T-helper 9 cell (primary cell): ENCODE measurements around the gene COIL.

Source experiments
- DNase-seq: peaks from one replicate; pipeline ENCODE4 v3.0.0-alpha.2; 2020

COIL gene

DNA sequence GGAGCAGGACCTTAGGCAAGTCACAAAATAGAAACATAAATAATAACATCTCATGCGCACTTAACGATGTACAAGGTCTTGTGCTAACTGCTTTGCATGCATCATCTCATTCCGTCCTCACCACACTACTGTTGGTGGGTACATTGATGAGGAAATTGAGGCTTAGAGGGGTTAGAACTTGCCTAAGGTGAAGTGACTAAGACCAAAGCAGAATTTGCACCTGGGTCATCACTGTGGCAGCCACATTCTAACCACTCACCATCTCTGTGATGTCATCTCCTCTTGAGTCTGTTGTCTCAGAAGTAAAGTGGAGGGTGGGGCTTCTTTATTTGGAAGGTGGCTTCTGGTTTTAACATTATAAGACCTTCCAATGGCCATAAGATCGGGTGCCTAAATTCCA lies 26.6 kb downstream of the COIL start:
- DNase-seq: no peak

- no peak for DNase-seq
These were observed 27.0 kb downstream of the COIL start for GRCh38 chr17:56933868-56934267.

GRCh38 chr17:56933151-56933745 lies 27.6 kb downstream of the COIL start:
- DNase-seq: no peak

GRCh38 chr17:56930739-56931337 lies 30.0 kb downstream of the COIL start:
- no peak for DNase-seq

GRCh38 chr17:56929362-56929969 lies 31.4 kb downstream of the COIL start:
- DNase-seq: no peak

- no peak for DNase-seq
These were observed 32.3 kb downstream of the COIL start for GRCh38 chr17:56928586-56928985.

GRCh38 chr17:56926704-56927103 lies 34.1 kb downstream of the COIL start:
- no peak for DNase-seq

- no peak for DNase-seq
These were observed 34.6 kb downstream of the COIL start for GRCh38 chr17:56926270-56926669.

GRCh38 chr17:56925088-56925487 lies 35.8 kb downstream of the COIL start:
- DNase-seq: no peak

- no peak for DNase-seq
These were observed 41.1 kb downstream of the COIL start for GRCh38 chr17:56919717-56920116.

DNA sequence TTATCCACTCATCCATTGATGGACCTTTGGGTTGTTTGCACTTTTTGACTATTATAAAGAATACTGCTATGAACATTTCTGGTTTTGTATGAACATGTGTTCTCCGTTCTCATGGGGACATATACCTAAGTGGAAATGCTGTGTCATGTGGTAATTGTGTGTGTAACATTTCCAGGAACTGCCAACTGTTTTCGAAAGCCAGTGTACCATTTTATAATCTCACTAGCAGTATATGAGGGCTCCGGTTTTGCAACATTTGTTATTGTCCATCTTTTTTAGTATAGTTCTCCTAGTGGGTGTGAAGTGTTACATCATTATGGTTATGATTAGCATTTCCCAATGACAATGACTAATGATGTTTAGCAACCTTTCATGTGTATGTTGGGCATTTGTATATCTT lies 41.9 kb downstream of the COIL start:
- DNase-seq: no peak

GRCh38 chr17:56917559-56918296 lies 43.1 kb downstream of the COIL start:
- DNase-seq: no peak

DNA sequence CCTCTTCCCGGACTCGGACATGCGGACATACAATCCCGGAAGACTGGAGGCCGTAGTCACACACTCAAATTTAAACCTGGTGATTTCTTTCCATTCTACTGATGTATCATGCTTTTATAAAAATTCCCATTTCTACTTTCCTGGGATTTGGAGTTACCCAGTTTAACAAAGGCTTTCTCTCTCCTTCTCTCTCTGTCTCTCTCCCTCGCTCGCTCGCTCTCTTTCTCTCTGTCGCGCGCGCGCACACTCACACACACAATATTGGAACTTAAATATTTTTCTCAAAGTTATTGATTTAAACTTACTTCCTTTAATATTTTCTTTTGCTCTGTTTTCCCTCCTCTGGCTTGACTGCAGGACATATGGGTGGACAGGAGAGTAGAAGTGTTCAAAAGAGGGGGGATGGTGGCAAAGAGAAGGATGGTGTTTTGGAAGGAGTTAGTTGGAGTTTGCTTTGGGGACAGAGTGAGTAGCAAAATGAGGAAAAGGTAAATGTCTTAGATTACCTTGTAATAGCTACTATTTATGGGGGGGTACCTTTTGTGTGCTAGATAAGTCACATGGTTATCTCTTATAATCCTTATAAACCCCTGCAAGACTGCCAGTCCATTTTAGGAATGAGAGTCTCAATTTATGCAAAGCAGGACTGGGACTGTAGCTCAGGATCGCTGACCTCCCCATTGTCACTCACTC lies 46.1 kb downstream of the COIL start:
- no peak for DNase-seq

- DNase-seq: peak; percentile 91
These were observed 46.8 kb downstream of the COIL start, which contains the start of gene TRIM25 for GRCh38 chr17:56913867-56914580. TRIM25 (minus strand) TSS chr17:56914049; CDS start chr17:56913988, 61 bp downstream.

- DNase-seq: no peak
These were observed 47.4 kb downstream of the COIL start for GRCh38 chr17:56913353-56913866.

- DNase-seq: no peak
These were observed 47.9 kb downstream of the COIL start for GRCh38 chr17:56913000-56913311.

GRCh38 chr17:56912105-56912999 lies 48.5 kb downstream of the COIL start:
- DNase-seq: no peak

DNA sequence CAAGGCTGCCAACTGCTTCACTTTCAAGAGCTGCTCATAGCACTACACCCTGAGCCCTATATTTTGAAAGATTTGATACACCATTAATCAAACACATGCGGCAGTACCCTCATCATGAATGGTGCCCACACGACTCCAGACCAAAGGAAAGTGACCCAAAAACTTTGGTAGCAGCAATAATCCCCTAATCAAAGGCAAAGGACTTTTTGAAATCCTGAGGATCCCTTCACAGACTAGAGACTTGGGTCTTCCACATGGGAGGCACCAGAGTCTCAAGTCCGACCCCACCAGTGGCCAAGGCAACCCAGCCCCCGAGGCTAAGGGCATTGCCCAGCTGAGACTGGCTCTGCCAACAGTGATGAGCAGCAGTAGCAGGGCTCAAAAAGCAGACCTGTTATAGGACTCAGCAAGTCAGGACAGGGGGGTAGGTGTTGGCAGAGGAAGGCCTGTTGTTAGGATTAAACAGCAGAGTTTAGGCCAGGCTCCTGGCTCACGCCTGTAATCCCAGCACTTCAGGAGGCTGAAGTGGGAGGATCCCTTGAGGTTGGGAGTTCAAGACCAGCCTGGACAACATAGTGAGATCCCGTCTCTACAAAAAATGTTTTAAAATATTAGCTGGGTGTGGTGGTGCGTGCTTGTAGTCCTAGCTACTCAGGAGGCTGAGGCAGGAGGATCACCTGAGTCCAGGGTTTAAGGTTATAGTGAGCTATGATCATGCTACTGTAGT lies 50.2 kb downstream of the COIL start:
- DNase-seq: no peak

GRCh38 chr17:56909742-56910508 lies 50.9 kb downstream of the COIL start:
- no peak for DNase-seq
